ENCODE results near the gene PROX2. TPM values are rescaled to one million over a fixed set of nuclear protein-coding genes. Genes with fewer than 3 reads are reported as not detected.

Gene PROX2
- total and polyA plus RNA-seq, 2 donors (not counting 1 experiment from before 2014, with no cell fraction given) = 0.03 to 0.07 TPM

GRCh38 chr14:74896400-74896799 lies 20.5 kb upstream of the PROX2 start:
- Mint-ChIP-seq H3K27me3 (no peaks in the 10 kb centered on the region), H3K4me3 (no peak overlapping the region), H3K9me3 (ENCODE audit: insufficient read depth) (no peaks in the 10 kb centered on the region), H3K4me1 (peaks cover 32% of the 10 kb centered on the region), H3K27ac (no peak overlapping the region)
- Histone ChIP-seq H2AFZ (ENCODE audit: insufficient read depth, low read depth, low read length, poor library complexity, severe bottlenecking) (no peak overlapping the region), H3K36me3 (replicated peaks in 1 of 2; ENCODE audit: control extremely low read depth in 1 of 2, control insufficient read depth in 1 of 2, extremely low read depth in 1 of 2, insufficient read depth in 2 of 2, low read length in 1 of 2) (peaks cover 42 to 95% of the 10 kb centered on the region in 2 experiments), H3K79me2 (ENCODE audit: control insufficient read depth, insufficient read depth, low read length) (peaks cover 13% of the 10 kb centered on the region), H3K27me3 (replicated peaks in 1 of 4; ENCODE audit: control extremely low read depth in 1 of 4, control insufficient read depth in 3 of 4, insufficient read depth in 4 of 4, low read length in 3 of 4) (no peaks in the 10 kb centered on the region), H3K4me3 (ENCODE audit: control extremely low read depth in 1 of 5, extremely low read depth in 1 of 5, insufficient read depth in 1 of 5, low read depth in 2 of 5, low read length in 4 of 5) (no peak overlapping the region), H4K20me1 (ENCODE audit: control insufficient read depth, insufficient read depth, low read length, poor library complexity, severe bottlenecking) (no peaks in the 10 kb centered on the region), H3K27ac (ENCODE audit: low read length in 2 of 2) (no peak overlapping the region), H3K9ac (ENCODE audit: low read length) (no peak overlapping the region), H3K9me3 (ENCODE audit: control extremely low read depth in 1 of 3, control insufficient read depth in 2 of 3, insufficient read depth in 1 of 3, low read length in 2 of 3) (no peaks in the 10 kb centered on the region), H3K4me2 (replicated peaks; ENCODE audit: low read depth, low read length, poor library complexity, severe bottlenecking) (no peak overlapping the region), H3K4me1 (ENCODE audit: control insufficient read depth in 2 of 2, insufficient read depth in 2 of 2, low read length in 2 of 2) (peaks cover 23 to 32% of the 10 kb centered on the region in 2 donors)
- DNase-seq (no peak), ATAC-seq (ENCODE audit: low read depth) (no peak)
- POLR2A ChIA-PET = no interaction called here
- WGBS (ENCODE audit: insufficient coverage) = 100% methylated on average over 2 of the region's 3 CpGs
- CTCF ChIA-PET = interaction anchor here (1.0 to 25.3 kb wide), 4 partner anchors 9 to 192 kb away, joined by 3 to 926 read pairs (median 8); partner anchors contain the start of genes DLST and PROX2
- no peak for TF ChIP-seq CTCF (IDR thresholded peaks at IDR 0.05)
- TF ChIP-seq EZH2 (IDR thresholded peaks at IDR 0.05; ENCODE audit: borderline replicate concordance, insufficient read depth, low read depth, low read length, poor library complexity, severe bottlenecking) = no peak
- intact Hi-C loops (cut with micrococcal nuclease) = no loop called here

- Mint-ChIP-seq H3K4me3 (peak overlapping the region; percentile 54), H3K9me3 (ENCODE audit: insufficient read depth) (no peaks in the 10 kb centered on the region), H3K4me1 (peaks cover 32% of the 10 kb centered on the region), H3K27ac (peak overlapping the region; percentile 92), H3K27me3 (no peaks in the 10 kb centered on the region)
- peaks cover 23 to 32% of the 10 kb centered on the region in 2 donors for H3K4me1 ChIP-seq (ENCODE audit: control insufficient read depth in 2 of 2, insufficient read depth in 2 of 2, low read length in 2 of 2)
- peak overlapping the region; percentile 19 for H3K9ac ChIP-seq (ENCODE audit: low read length)
- POLR2A ChIA-PET = no interaction called here
- no peak overlapping the region for H2AFZ ChIP-seq (ENCODE audit: insufficient read depth, low read depth, low read length, poor library complexity, severe bottlenecking)
- no peak overlapping the region for H3K4me3 ChIP-seq (ENCODE audit: control extremely low read depth in 1 of 5, extremely low read depth in 1 of 5, insufficient read depth in 1 of 5, low read depth in 2 of 5, low read length in 4 of 5)
- peak overlapping the region; percentile 62 to 76 for H3K27ac ChIP-seq (ENCODE audit: low read length in 2 of 2)
- no peaks in the 10 kb centered on the region for H3K9me3 ChIP-seq (ENCODE audit: control extremely low read depth in 1 of 3, control insufficient read depth in 2 of 3, insufficient read depth in 1 of 3, low read length in 2 of 3)
- WGBS (ENCODE audit: insufficient coverage) = no CpG with 5 or more reads among the region's 4 CpGs
- peaks cover 16% of the 10 kb centered on the region for H3K79me2 ChIP-seq (ENCODE audit: control insufficient read depth, insufficient read depth, low read length)
- H3K36me3 ChIP-seq (replicated peaks in 1 of 2; ENCODE audit: control extremely low read depth in 1 of 2, control insufficient read depth in 1 of 2, extremely low read depth in 1 of 2, insufficient read depth in 2 of 2, low read length in 1 of 2) = peaks cover 34 to 90% of the 10 kb centered on the region in 2 experiments
- TF ChIP-seq CTCF (IDR thresholded peaks at IDR 0.05) = no peak
- CTCF ChIA-PET = interaction anchor here (0.6 to 25.3 kb wide), 8 partner anchors 8 to 1376 kb away, joined by 3 to 926 read pairs (median 4); partner anchors contain the start of genes DLST, EIF2B2 and PROX2
- H4K20me1 ChIP-seq (ENCODE audit: control insufficient read depth, insufficient read depth, low read length, poor library complexity, severe bottlenecking) = peaks cover 1% of the 10 kb centered on the region
- DNase-seq = peak; percentile 64
- no peaks in the 10 kb centered on the region for H3K27me3 ChIP-seq (replicated peaks in 1 of 4; ENCODE audit: control extremely low read depth in 1 of 4, control insufficient read depth in 3 of 4, insufficient read depth in 4 of 4, low read length in 3 of 4)
- peak; percentile 53 for ATAC-seq (ENCODE audit: low read depth)
- peak overlapping the region; percentile 49 for H3K4me2 ChIP-seq (replicated peaks; ENCODE audit: low read depth, low read length, poor library complexity, severe bottlenecking)
- intact Hi-C loops (cut with micrococcal nuclease) = no loop called here
Observed at GRCh38 chr14:74893614-74894091, 17.7 kb upstream of the PROX2 start.

Data from B cell (primary cell).